ENCODE measurements around the gene ARFGAP2.

The ARFGAP2 gene

DNA sequence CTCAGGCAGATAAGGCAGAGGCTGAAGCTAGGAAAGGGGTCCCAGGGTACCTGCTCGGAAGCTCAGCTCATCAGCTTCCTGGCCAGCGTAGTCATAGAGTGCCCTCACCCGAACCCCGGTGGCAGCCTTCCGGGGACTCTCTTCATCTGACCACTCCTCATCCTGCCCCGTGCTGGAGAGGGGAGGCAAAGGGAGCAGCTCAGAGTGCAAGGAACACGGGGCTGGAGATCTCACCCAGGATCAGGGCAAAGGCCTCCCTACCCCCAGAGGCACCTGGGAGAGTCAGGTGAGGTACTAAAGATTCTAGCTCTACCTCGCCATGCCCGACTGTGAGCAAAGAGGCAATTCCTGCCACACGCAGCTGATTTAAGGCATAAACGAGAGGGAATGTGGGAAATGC, 1.6 kb upstream of the ARFGAP2 start:
- no peak for DNase-seq (ENCODE audit: low read depth, low spot score)
- TF ChIP-seq CTCF (IDR thresholded peaks at IDR 0.05; ENCODE audit: low read depth, low read length), result no peak
- no peak overlapping the region for H3K4me3 ChIP-seq (ENCODE audit: low read depth, low read length)
- in situ Hi-C loops (cut with HindIII; ENCODE audit: low sequenced_read_pairs), result no loop called here

GRCh38 chr11:47177846-47178245, 1.2 kb upstream of the ARFGAP2 start:
- H3K4me3 ChIP-seq (ENCODE audit: low read depth, low read length), result no peak overlapping the region
- no peak for TF ChIP-seq CTCF (IDR thresholded peaks at IDR 0.05; ENCODE audit: low read depth, low read length)
- in situ Hi-C loops (cut with HindIII; ENCODE audit: low sequenced_read_pairs), result no loop called here
- no peak for DNase-seq (ENCODE audit: low read depth, low spot score)

DNA sequence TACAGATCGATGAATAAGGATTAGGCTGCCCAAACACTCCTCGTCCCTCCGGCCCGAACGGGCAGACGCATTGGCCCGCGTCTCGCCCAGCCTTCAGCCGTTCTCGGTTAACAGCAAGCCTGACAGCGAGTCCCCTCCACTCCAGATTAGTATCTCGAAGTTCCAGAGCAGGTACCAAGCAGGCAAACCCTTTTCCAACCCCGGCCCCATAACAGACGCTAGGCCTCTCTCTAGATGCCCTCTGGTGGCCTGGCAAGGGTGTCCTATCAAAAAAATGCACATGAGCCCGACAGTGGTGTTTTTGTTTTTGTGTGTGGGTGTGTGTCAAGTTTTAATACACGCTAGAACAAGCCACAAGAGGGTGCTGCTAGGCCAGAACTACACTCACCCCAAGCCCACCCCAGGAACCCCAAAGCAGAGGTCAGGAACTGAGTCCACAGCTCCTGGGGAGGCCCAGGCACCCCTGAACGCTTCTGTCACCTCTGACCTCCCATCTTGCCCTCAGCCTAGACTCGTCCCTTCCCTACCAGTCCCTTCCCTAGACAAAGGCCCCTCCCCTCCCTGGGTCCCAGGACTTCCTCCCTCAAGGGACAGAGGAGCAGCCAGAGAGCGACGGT, 658 bp upstream of the ARFGAP2 start:
- DNase-seq (ENCODE audit: low read depth, low spot score), result peak; percentile 74
- H3K4me3 ChIP-seq (ENCODE audit: low read depth, low read length), result peak overlapping the region; percentile 58
- peak; percentile 62 for TF ChIP-seq CTCF (IDR thresholded peaks at IDR 0.05; ENCODE audit: low read depth, low read length)
- in situ Hi-C loops (cut with HindIII; ENCODE audit: low sequenced_read_pairs), result no loop called here

- peak overlapping the region; percentile 96 for H3K4me3 ChIP-seq (ENCODE audit: low read depth, low read length)
- in situ Hi-C loops (cut with HindIII; ENCODE audit: low sequenced_read_pairs), result no loop called here
- TF ChIP-seq CTCF (IDR thresholded peaks at IDR 0.05; ENCODE audit: low read depth, low read length), result no peak
- DNase-seq (ENCODE audit: low read depth, low spot score), result no peak
Measured at GRCh38 chr11:47175746-47176327, 842 bp downstream of the ARFGAP2 start.

- no peak overlapping the region for H3K4me3 ChIP-seq (ENCODE audit: low read depth, low read length)
- DNase-seq (ENCODE audit: low read depth, low spot score), result no peak
- in situ Hi-C loops (cut with HindIII; ENCODE audit: low sequenced_read_pairs), result no loop called here
- TF ChIP-seq CTCF (IDR thresholded peaks at IDR 0.05; ENCODE audit: low read depth, low read length), result no peak
Measured at GRCh38 chr11:47172740-47173336, 3.8 kb downstream of the ARFGAP2 start.

DNA sequence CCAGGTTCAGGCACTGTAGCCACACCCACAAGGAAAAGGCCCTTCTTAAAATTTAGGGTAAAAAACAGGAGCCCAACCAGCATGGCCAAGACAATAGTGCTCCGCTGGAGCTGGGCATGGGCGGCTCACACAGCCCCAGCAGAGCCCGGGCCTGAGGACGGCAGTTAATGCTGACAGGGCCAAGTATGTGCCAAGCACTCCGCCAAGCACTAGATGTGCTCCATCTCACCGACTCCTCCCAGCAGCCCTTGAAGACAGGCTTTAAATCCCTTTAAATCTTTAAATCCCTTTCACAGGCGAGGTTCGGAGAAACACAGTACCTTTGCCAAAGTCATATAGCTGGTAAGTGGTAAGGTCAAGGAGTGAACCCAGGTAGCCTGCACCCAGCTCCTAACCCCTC, 4.8 kb downstream of the ARFGAP2 start:
- H3K4me3 ChIP-seq (ENCODE audit: low read depth, low read length), result no peak overlapping the region
- in situ Hi-C loops (cut with HindIII; ENCODE audit: low sequenced_read_pairs), result no loop called here
- TF ChIP-seq CTCF (IDR thresholded peaks at IDR 0.05; ENCODE audit: low read depth, low read length), result no peak
- no peak for DNase-seq (ENCODE audit: low read depth, low spot score)

All from astrocyte of the spinal cord (primary cell).